GM21723 (cell line): ENCODE results near the gene DNAH3.
"Not testable (repeated sequence)": the region's sequence is repeated elsewhere in the genome, so short reads cannot be mapped to it uniquely, and the experiment has no call there.

Experiments
- ATAC-seq: cut with Tn5 transposase; IDR thresholded peaks from one replicate; pipeline ENCODE4 v1.9.1; 2021; ENCODE audit warnings: mild to moderate bottlenecking, moderate library complexity; ENCODE audit not compliant: unreplicated experiment

DNAH3 gene

GRCh38 chr16:21075252-21075651 lies 75.4 kb downstream of the DNAH3 start:
- no peak for ATAC-seq

- ATAC-seq: no peak
Observed at GRCh38 chr16:21072976-21073375, 77.7 kb downstream of the DNAH3 start.

- no peak for ATAC-seq
Observed at GRCh38 chr16:21071741-21072140, 78.9 kb downstream of the DNAH3 start.

- ATAC-seq: no peak
Observed at GRCh38 chr16:21070564-21070963, 80.1 kb downstream of the DNAH3 start.

- ATAC-seq: no peak
Observed at GRCh38 chr16:21069986-21070385, 80.7 kb downstream of the DNAH3 start.

GRCh38 chr16:21064203-21064602 lies 86.4 kb downstream of the DNAH3 start:
- ATAC-seq: no peak

GRCh38 chr16:21063314-21063713 lies 87.3 kb downstream of the DNAH3 start:
- ATAC-seq: not testable (repeated sequence)

GRCh38 chr16:21060027-21060510 lies 90.6 kb downstream of the DNAH3 start:
- ATAC-seq: no peak

GRCh38 chr16:21057875-21058274 lies 92.8 kb downstream of the DNAH3 start:
- ATAC-seq: no peak

- no peak for ATAC-seq
Observed at GRCh38 chr16:21056396-21056795, 94.2 kb downstream of the DNAH3 start.

GRCh38 chr16:21055738-21056137 lies 94.9 kb downstream of the DNAH3 start:
- ATAC-seq: not testable (repeated sequence)

- no peak for ATAC-seq
Observed at GRCh38 chr16:21053590-21053989, 97.1 kb downstream of the DNAH3 start.

GRCh38 chr16:21048091-21048912 lies 102.3 kb downstream of the DNAH3 start:
- not testable (repeated sequence) for ATAC-seq

- ATAC-seq: no peak
Observed at GRCh38 chr16:21038197-21038596, 112.4 kb downstream of the DNAH3 start.

GRCh38 chr16:21037736-21038135 lies 112.9 kb downstream of the DNAH3 start:
- ATAC-seq: no peak

GRCh38 chr16:21037168-21037567 lies 113.5 kb downstream of the DNAH3 start:
- no peak for ATAC-seq

- ATAC-seq: no peak
Observed at GRCh38 chr16:21036471-21036870, 114.2 kb downstream of the DNAH3 start.

- no peak for ATAC-seq
Observed at GRCh38 chr16:21033704-21034103, 116.9 kb downstream of the DNAH3 start.

- no peak for ATAC-seq
Observed at GRCh38 chr16:21033264-21033663, 117.4 kb downstream of the DNAH3 start.

GRCh38 chr16:21028728-21029127 lies 121.9 kb downstream of the DNAH3 start:
- no peak for ATAC-seq

GRCh38 chr16:21026846-21027245 lies 123.8 kb downstream of the DNAH3 start:
- no peak for ATAC-seq

- ATAC-seq: no peak
Observed at GRCh38 chr16:21023509-21024202, 127.0 kb downstream of the DNAH3 start.
